Measurements from ENCODE around the gene ITGB7. TPM values are rescaled to one million over a fixed set of nuclear protein-coding genes. Genes with fewer than 3 reads are reported as not detected.

ITGB7 gene
- total RNA-seq, 3 donors from 2014 or later (not counting 1 experiment from before 2014, with no cell fraction given), result 329 to 441 (median 439) TPM

DNA sequence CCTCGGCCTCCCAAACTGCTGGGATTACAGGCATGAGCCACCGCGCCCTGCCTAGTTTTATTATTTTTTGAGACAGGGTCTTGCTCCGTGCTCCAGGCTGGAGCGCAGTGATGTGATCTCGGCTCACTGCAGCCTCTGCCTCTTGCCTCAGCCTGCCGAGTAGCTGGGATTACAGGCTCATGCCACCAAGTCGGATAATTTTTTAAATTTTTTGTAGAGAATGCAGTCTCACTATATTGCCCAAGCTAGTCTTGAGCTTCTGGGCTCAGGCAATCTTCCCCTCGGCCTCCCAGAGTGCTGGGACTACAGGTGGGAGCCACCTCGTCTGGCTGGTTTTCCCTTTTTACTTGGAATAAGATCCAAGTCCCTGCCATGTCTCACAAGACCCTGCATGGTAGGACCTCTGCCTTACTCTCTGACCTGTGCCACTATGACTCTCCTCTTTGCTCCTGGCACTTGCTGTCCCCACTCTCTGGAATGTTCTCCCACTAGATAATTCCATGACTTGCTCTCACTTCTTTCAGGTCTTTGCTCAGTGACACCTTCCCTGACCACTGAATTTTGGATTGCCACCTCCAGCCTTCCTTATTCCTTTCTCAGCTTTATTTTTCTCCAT is 32.7 kb upstream of the ITGB7 start:
- no peak for DNase-seq
- H3K27me3 ChIP-seq (ENCODE audit: control insufficient read depth, insufficient read depth, low read length), result peaks cover 2% of the 10 kb centered on the region
- Mint-ChIP-seq H3K27me3 (ENCODE audit: low read depth in 2 of 2) (peaks cover 8 to 10% of the 10 kb centered on the region in 2 donors), H3K36me3 (no peaks in the 10 kb centered on the region), H3K27ac (no peak overlapping the region), H3K9me3 (no peaks in the 10 kb centered on the region), H3K4me1 (peaks cover 11 to 14% of the 10 kb centered on the region in 2 donors), H3K4me3 (no peak overlapping the region)
- no peak overlapping the region for H3K27ac ChIP-seq (ENCODE audit: low read length)
- no peaks in the 10 kb centered on the region for H3K9me3 ChIP-seq (ENCODE audit: control insufficient read depth, insufficient read depth, low read length)
- 92% methylated on average over 10 of the region's 10 CpGs for WGBS (ENCODE audit: insufficient coverage)
- H3K4me1 ChIP-seq (ENCODE audit: control insufficient read depth, insufficient read depth, low read length), result peaks cover 24% of the 10 kb centered on the region
- TF ChIP-seq, protein P1, sequence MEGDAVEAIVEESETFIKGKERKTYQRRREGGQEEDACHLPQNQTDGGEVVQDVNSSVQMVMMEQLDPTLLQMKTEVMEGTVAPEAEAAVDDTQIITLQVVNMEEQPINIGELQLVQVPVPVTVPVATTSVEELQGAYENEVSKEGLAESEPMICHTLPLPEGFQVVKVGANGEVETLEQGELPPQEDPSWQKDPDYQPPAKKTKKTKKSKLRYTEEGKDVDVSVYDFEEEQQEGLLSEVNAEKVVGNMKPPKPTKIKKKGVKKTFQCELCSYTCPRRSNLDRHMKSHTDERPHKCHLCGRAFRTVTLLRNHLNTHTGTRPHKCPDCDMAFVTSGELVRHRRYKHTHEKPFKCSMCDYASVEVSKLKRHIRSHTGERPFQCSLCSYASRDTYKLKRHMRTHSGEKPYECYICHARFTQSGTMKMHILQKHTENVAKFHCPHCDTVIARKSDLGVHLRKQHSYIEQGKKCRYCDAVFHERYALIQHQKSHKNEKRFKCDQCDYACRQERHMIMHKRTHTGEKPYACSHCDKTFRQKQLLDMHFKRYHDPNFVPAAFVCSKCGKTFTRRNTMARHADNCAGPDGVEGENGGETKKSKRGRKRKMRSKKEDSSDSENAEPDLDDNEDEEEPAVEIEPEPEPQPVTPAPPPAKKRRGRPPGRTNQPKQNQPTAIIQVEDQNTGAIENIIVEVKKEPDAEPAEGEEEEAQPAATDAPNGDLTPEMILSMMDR (IDR thresholded peaks at IDR 0.05), result no peak
- intact Hi-C loops (cut with micrococcal nuclease), result no loop called here
- H3K36me3 ChIP-seq (ENCODE audit: control insufficient read depth, insufficient read depth, low read length), result no peaks in the 10 kb centered on the region
- no peak overlapping the region for H3K4me3 ChIP-seq (ENCODE audit: low read length)
- ATAC-seq, result no peak

DNA sequence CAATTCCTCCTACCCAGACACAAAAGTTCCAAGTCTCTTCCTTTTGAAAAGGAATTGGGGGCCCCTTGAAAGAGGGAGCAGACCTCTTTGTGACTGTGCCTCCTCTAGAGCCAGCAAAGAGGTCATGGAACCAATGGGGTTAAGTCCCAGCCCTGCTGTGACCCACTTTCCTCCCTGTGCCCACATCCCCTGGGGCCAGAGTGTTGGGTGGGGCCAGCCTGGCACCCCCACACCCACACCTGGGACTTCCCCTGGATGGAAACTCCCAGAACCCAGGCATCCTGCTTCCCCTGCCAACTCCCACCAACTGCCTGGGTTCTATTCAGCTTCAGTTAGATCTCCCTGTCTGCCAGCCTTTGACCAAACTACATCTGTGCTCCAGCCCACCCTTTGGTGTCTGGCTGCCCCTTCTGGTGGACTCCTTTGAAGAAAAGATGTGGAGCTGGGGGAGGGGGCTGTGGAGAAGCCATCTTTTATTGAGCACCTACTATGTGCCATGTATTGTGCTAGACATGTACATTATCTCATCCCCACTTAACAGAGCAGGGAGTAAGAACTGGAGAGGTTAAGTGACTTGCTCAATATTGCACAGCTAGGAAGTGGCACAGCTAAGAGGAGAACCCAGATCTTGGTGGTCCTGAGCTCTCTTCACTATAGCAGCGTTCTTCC is 29.5 kb upstream of the ITGB7 start:
- DNase-seq, result peak in 1 of 2 donors; percentile 88
- no peaks in the 10 kb centered on the region for H3K9me3 Mint-ChIP-seq
- peak overlapping the region in 1 of 2 donors; percentile 67 for H3K27ac Mint-ChIP-seq
- Histone ChIP-seq H3K4me3 (ENCODE audit: low read length) (no peak overlapping the region), H3K27me3 (ENCODE audit: control insufficient read depth, insufficient read depth, low read length) (no peaks in the 10 kb centered on the region), H3K4me1 (ENCODE audit: control insufficient read depth, insufficient read depth, low read length) (peaks cover 54% of the 10 kb centered on the region), H3K27ac (ENCODE audit: low read length) (peak overlapping the region; percentile 62), H3K36me3 (ENCODE audit: control insufficient read depth, insufficient read depth, low read length) (no peaks in the 10 kb centered on the region), H3K9me3 (ENCODE audit: control insufficient read depth, insufficient read depth, low read length) (no peaks in the 10 kb centered on the region)
- ATAC-seq, result peak; percentile 32 to 71 (median 59)
- TF ChIP-seq, protein P1 (IDR thresholded peaks at IDR 0.05), result no peak
- H3K4me1 Mint-ChIP-seq, result peaks cover 27 to 31% of the 10 kb centered on the region in 2 donors
- WGBS (ENCODE audit: insufficient coverage), result 80% methylated on average over 1 of the region's 1 CpG
- H3K4me3 Mint-ChIP-seq, result peak overlapping the region; percentile 31
- H3K27me3 Mint-ChIP-seq (ENCODE audit: low read depth in 2 of 2), result no peaks in the 10 kb centered on the region
- no peaks in the 10 kb centered on the region for H3K36me3 Mint-ChIP-seq
- intact Hi-C loops (cut with micrococcal nuclease), result no loop called here

GRCh38 chr12:53235742-53236442 is 28.8 kb upstream of the ITGB7 start:
- Histone ChIP-seq H3K27me3 (ENCODE audit: control insufficient read depth, insufficient read depth, low read length) (no peaks in the 10 kb centered on the region), H3K36me3 (ENCODE audit: control insufficient read depth, insufficient read depth, low read length) (no peaks in the 10 kb centered on the region), H3K27ac (ENCODE audit: low read length) (peak overlapping the region; percentile 62), H3K4me1 (ENCODE audit: control insufficient read depth, insufficient read depth, low read length) (peaks cover 61% of the 10 kb centered on the region), H3K4me3 (ENCODE audit: low read length) (no peak overlapping the region), H3K9me3 (ENCODE audit: control insufficient read depth, insufficient read depth, low read length) (no peaks in the 10 kb centered on the region)
- Mint-ChIP-seq H3K27ac (peak overlapping the region in 1 of 2 donors; percentile 67), H3K36me3 (no peaks in the 10 kb centered on the region), H3K9me3 (no peaks in the 10 kb centered on the region), H3K27me3 (ENCODE audit: low read depth in 2 of 2) (no peaks in the 10 kb centered on the region), H3K4me1 (peaks cover 27 to 31% of the 10 kb centered on the region in 2 donors), H3K4me3 (peak overlapping the region; percentile 31)
- TF ChIP-seq, protein P1 (IDR thresholded peaks at IDR 0.05), result no peak
- DNase-seq (peak in 1 of 2 donors; percentile 34), ATAC-seq (no peak)
- intact Hi-C loops (cut with micrococcal nuclease), result no loop called here
- 57% methylated on average over 9 of the region's 9 CpGs for WGBS (ENCODE audit: insufficient coverage)
